Esophagus squamous epithelium (tissue), 4 donors: Measurements from ENCODE around the gene IDUA.

Experiments
- POLR2A ChIP-seq, 4 donors: fragments of 450-650 bp; IDR thresholded peaks; one replicate each; pipeline ENCODE4 v1.6.1; 2017; ENCODE audit warnings: antibody characterized with exemption in 4 of 4, mild to moderate bottlenecking in 4 of 4, moderate library complexity in 3 of 4
- TF ChIP-seq, protein P1 (sequence below), 6 experiments: fragments of 450-650 bp in 4 of 6; fragments of 200-600 bp in 2 of 6; sonication (generic) in 2 of 6; IDR thresholded peaks; one replicate each; pipeline ENCODE4 v1.5.1; 2016 to 2019; ENCODE audit warnings: antibody characterized with exemption in 6 of 6, mild to moderate bottlenecking in 4 of 6, moderate library complexity in 4 of 6

DNA sequence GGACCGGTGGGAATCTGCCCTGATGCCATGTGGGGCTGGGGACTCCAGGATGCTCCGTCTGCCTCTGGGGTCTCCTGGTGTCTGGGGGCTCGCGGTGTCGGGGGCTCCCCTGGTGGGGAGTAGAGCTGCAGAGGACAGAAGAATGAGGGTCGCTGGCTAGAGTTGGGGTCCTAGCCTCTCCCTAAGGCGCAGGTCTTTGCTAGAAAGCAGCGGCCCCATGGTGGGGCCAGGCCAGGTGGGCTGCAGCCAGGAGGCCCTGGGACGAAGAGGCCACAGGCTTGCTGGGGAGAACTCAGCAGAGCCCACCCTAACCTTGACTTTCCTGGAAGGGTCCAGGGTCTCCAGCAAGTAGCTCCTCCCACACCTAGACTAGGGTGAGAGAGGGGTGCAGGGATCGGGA, 46.0 kb downstream of the IDUA start:
- TF ChIP-seq, protein P1, sequence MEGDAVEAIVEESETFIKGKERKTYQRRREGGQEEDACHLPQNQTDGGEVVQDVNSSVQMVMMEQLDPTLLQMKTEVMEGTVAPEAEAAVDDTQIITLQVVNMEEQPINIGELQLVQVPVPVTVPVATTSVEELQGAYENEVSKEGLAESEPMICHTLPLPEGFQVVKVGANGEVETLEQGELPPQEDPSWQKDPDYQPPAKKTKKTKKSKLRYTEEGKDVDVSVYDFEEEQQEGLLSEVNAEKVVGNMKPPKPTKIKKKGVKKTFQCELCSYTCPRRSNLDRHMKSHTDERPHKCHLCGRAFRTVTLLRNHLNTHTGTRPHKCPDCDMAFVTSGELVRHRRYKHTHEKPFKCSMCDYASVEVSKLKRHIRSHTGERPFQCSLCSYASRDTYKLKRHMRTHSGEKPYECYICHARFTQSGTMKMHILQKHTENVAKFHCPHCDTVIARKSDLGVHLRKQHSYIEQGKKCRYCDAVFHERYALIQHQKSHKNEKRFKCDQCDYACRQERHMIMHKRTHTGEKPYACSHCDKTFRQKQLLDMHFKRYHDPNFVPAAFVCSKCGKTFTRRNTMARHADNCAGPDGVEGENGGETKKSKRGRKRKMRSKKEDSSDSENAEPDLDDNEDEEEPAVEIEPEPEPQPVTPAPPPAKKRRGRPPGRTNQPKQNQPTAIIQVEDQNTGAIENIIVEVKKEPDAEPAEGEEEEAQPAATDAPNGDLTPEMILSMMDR (IDR thresholded peaks at IDR 0.05) = no peak
- no peak for TF ChIP-seq POLR2A (IDR thresholded peaks at IDR 0.05)
